H9 (cell line): ENCODE measurements around the gene STX5. TPM values are rescaled to one million over a fixed set of nuclear protein-coding genes. Genes with fewer than 3 reads are reported as not detected.

Experiments used
- DNase-seq: peaks from one replicate; pipeline ENCODE4 v3.0.0-alpha.2; 2017
- H2AFZ ChIP-seq: one replicate; pipeline ENCODE4 v1.6.1; 2013; ENCODE audit warnings: mild to moderate bottlenecking, low read length, control low read depth, moderate library complexity
- H2AK5ac ChIP-seq: 2 replicates; pipeline ENCODE4 v1.6.1; 2013; ENCODE audit warnings: low read length, control low read depth, mixed read lengths; ENCODE audit not compliant: insufficient read length
- H2BK120ac ChIP-seq: one replicate; pipeline ENCODE4 v1.6.1; 2013; ENCODE audit warnings: low read depth, mild to moderate bottlenecking, low read length, control low read depth, inconsistent platforms; ENCODE audit not compliant: poor library complexity, severe bottlenecking
- H2BK12ac ChIP-seq: 2 replicates; pipeline ENCODE4 v1.6.1; 2013; ENCODE audit warnings: low read length, control low read depth, mixed read lengths, low read depth; ENCODE audit not compliant: insufficient read length
- H2BK15ac ChIP-seq: 2 replicates; pipeline ENCODE4 v1.6.1; 2013; ENCODE audit warnings: low read depth, low read length, control low read depth
- H2BK20ac ChIP-seq: one replicate; pipeline ENCODE4 v1.6.1; 2013; ENCODE audit warnings: low read depth, mild to moderate bottlenecking, low read length, control low read depth, inconsistent platforms; ENCODE audit not compliant: poor library complexity, severe bottlenecking
- H2BK5ac ChIP-seq: 2 replicates; pipeline ENCODE4 v1.6.1; 2013; ENCODE audit warnings: low read length, control low read depth, mixed read lengths; ENCODE audit not compliant: insufficient read length
- H3K14ac ChIP-seq: 2 replicates; pipeline ENCODE4 v1.6.1; 2013; ENCODE audit warnings: low read length, control low read depth; ENCODE audit not compliant: insufficient read depth
- H3K18ac ChIP-seq: 2 replicates; pipeline ENCODE4 v1.6.1; 2013; ENCODE audit warnings: low read depth, mild to moderate bottlenecking, mixed read lengths, low read length, control low read depth; ENCODE audit not compliant: insufficient read length
- H3K23ac ChIP-seq: 2 replicates; pipeline ENCODE4 v1.6.1; 2013; ENCODE audit warnings: low read length, control low read depth, mixed read lengths, low read depth; ENCODE audit not compliant: insufficient read length
- H3K23me2 ChIP-seq: 2 replicates; pipeline ENCODE4 v1.6.1; 2013; ENCODE audit warnings: low read depth, mild to moderate bottlenecking, mixed read lengths, low read length, control low read depth; ENCODE audit not compliant: insufficient read length, poor library complexity, severe bottlenecking
- H3K27ac ChIP-seq: 2 replicates; pipeline ENCODE4 v1.5.1; 2013; ENCODE audit warnings: low read length, control low read depth, mixed read lengths, low read depth; ENCODE audit not compliant: insufficient read length
- H3K27me3 ChIP-seq: 2 replicates; pipeline ENCODE4 v1.6.1; 2013; ENCODE audit warnings: low read length, control low read depth, inconsistent platforms; ENCODE audit not compliant: insufficient read depth
- H3K4ac ChIP-seq: 2 replicates; pipeline ENCODE4 v1.6.1; 2013; ENCODE audit warnings: low read depth, mild to moderate bottlenecking, control low read depth, inconsistent platforms, low read length, moderate library complexity
- H3K4me1 ChIP-seq: 2 replicates; pipeline ENCODE4 v1.6.1; 2013; ENCODE audit warnings: low read length, control low read depth, inconsistent platforms; ENCODE audit not compliant: insufficient read depth
- H3K4me2 ChIP-seq: 2 replicates; pipeline ENCODE4 v1.6.1; 2013; ENCODE audit warnings: low read length, control low read depth, mixed read lengths; ENCODE audit not compliant: insufficient read length, insufficient read depth
- H3K56ac ChIP-seq: 2 replicates; pipeline ENCODE4 v1.6.1; 2013; ENCODE audit warnings: low read depth, mild to moderate bottlenecking, mixed read lengths, low read length, control low read depth; ENCODE audit not compliant: insufficient read length
- H3K79me1 ChIP-seq: 2 replicates; pipeline ENCODE4 v1.6.1; 2013; ENCODE audit warnings: low read depth, mild to moderate bottlenecking, moderate library complexity, low read length, control low read depth, inconsistent platforms; ENCODE audit not compliant: insufficient read depth, poor library complexity, severe bottlenecking
- H3K79me2 ChIP-seq: 2 replicates; pipeline ENCODE4 v1.6.1; 2013; ENCODE audit warnings: low read length, control low read depth, inconsistent platforms; ENCODE audit not compliant: insufficient read depth
- H3K9ac ChIP-seq: 2 replicates; pipeline ENCODE4 v1.6.1; 2013; ENCODE audit warnings: low read length, control low read depth, mixed read lengths; ENCODE audit not compliant: insufficient read length; ENCODE audit errors: extremely low read depth
- H3K9me3 ChIP-seq: one replicate; pipeline ENCODE4 v1.6.1; 2013; ENCODE audit warnings: low read depth, low read length, inconsistent platforms; ENCODE audit not compliant: control insufficient read depth
- H3T11ph ChIP-seq: one replicate; pipeline ENCODE4 v1.6.1; 2013; ENCODE audit warnings: mild to moderate bottlenecking, low read length, control low read depth, inconsistent platforms
- H4K20me1 ChIP-seq: one replicate; pipeline ENCODE4 v1.6.1; 2013; ENCODE audit not compliant: control insufficient read depth, insufficient read length, insufficient read depth
- H4K5ac ChIP-seq: 2 replicates; pipeline ENCODE4 v1.6.1; 2013; ENCODE audit warnings: low read depth, mild to moderate bottlenecking, mixed read lengths, low read length, control low read depth; ENCODE audit not compliant: insufficient read length
- H4K8ac ChIP-seq: replicated peaks from 2 replicates; pipeline ENCODE4 v1.6.1; 2013; ENCODE audit warnings: low read length, control low read depth, mixed read lengths, low read depth; ENCODE audit not compliant: insufficient read length
- H4K91ac ChIP-seq: 2 replicates; pipeline ENCODE4 v1.6.1; 2013; ENCODE audit warnings: low read depth, mild to moderate bottlenecking, moderate library complexity, mixed read lengths, low read length, control low read depth; ENCODE audit not compliant: insufficient read length
- H3K27ac Mint-ChIP-seq, 3 experiments: 2 replicates in 2 of 3; 3 replicates in 1 of 3; pipeline ENCODE4 v1.8.0; 2020 to 2021; ENCODE audit warnings: mixed read lengths in 3 of 3, mild to moderate bottlenecking in 1 of 3, moderate library complexity in 1 of 3
- H3K27me3 Mint-ChIP-seq: 2 replicates; pipeline ENCODE4 v1.8.0; 2021; ENCODE audit warnings: low read depth, mild to moderate bottlenecking, moderate library complexity, mixed read lengths
- H3K36me3 Mint-ChIP-seq, 3 experiments: 2 replicates in 2 of 3; 3 replicates in 1 of 3; pipeline ENCODE4 v1.8.0; 2020 to 2021; ENCODE audit warnings: low read depth in 3 of 3, mixed read lengths in 3 of 3; ENCODE audit not compliant: insufficient read depth in 1 of 3
- H3K4me1 Mint-ChIP-seq, 2 experiments: 2 replicates each; pipeline ENCODE4 v1.8.0; 2020; ENCODE audit warnings: mixed read lengths in 2 of 2
- H3K4me3 Mint-ChIP-seq, 2 experiments: 2 replicates in 1 of 2; 3 replicates in 1 of 2; pipeline ENCODE4 v1.8.0; 2020 to 2021; ENCODE audit warnings: mild to moderate bottlenecking in 2 of 2, mixed read lengths in 2 of 2, moderate library complexity in 1 of 2
- H3K9me3 Mint-ChIP-seq, 2 experiments: 2 replicates in 1 of 2; 3 replicates in 1 of 2; pipeline ENCODE4 v1.8.0; 2020; ENCODE audit warnings: mild to moderate bottlenecking in 2 of 2, mixed read lengths in 2 of 2, moderate library complexity in 1 of 2
- CTCF ChIP-seq: fragments of 200-600 bp; sonication (generic); conservative IDR thresholded peaks from 3 replicates; pipeline ENCODE4 v1.8.0; 2021; ENCODE audit warnings: antibody characterized with exemption, mild to moderate bottlenecking
- WGBS: extraction: QIAGEN DNeasy Blood & Tissue Kit; methylation state at CpG from one replicate; pipeline ENCODE4 v1.1.7; 2013; ENCODE audit warnings: missing lambda C conversion rate, low lambda C conversion rate, mixed read lengths; ENCODE audit not compliant: insufficient read length; ENCODE audit errors: extremely low coverage; 5-methylcytosine and 5-hydroxymethylcytosine counted together
- total RNA-seq: library from RNA; stranded (reverse); gene quantifications from 2 replicates; pipeline ENCODE4 v1.2.1, GENCODE V29; 2021

The STX5 gene
- total RNA-seq, 1 experiment from 2014 or later, result 33.5 TPM

DNA sequence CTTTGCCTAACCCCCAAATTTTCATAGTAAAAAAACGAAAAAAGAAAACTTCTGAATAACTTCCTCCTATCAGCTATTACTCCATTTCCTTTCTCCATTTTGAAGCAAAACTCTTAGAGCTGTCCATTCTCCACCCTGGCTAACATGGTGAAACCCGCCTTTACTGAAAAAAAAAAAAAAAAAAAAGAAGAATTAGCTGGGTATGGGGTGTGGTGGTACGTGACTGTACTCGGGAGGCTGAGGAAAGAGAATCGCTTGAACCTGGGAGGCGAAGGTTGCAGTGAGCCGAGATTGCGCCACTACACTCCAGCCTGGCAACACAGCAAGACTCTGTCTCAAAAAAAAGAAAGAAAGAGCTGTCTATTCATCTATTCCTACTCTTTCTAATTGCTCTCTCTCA lies 15.3 kb downstream of the STX5 start:
- Histone ChIP-seq H4K8ac (no peak overlapping the region), H3K14ac (no peak overlapping the region), H2BK15ac (no peak overlapping the region), H2BK120ac (no peak overlapping the region), H3K18ac (no peak overlapping the region), H3K4me2 (no peak overlapping the region), H2BK5ac (no peak overlapping the region), H4K5ac (no peak overlapping the region), H2BK20ac (no peak overlapping the region), H2AFZ (no peak overlapping the region), H2BK12ac (no peak overlapping the region), H3K79me2 (no peaks in the 10 kb centered on the region), H3K4ac (no peak overlapping the region), H3K9ac (no peak overlapping the region), H4K20me1 (no peaks in the 10 kb centered on the region), H3K79me1 (no peaks in the 10 kb centered on the region), H3K23ac (no peak overlapping the region), H3K23me2 (no peaks in the 10 kb centered on the region), H3T11ph (no peak overlapping the region), H3K4me1 (no peaks in the 10 kb centered on the region), H4K91ac (no peak overlapping the region), H3K27ac (no peak overlapping the region), H3K27me3 (no peaks in the 10 kb centered on the region), H2AK5ac (no peak overlapping the region), H3K9me3 (no peaks in the 10 kb centered on the region), H3K56ac (no peak overlapping the region)
- no peak for TF ChIP-seq CTCF
- Mint-ChIP-seq H3K36me3 (peaks cover 5 to 33% (median 30%) of the 10 kb centered on the region in 3 experiments; a peak in 6 of 7 replicates), H3K27ac (no peak overlapping the region; a peak in 2 of 7 replicates), H3K4me3 (no peak overlapping the region), H3K27me3 (no peaks in the 10 kb centered on the region), H3K9me3 (no peaks in the 10 kb centered on the region), H3K4me1 (no peaks in the 10 kb centered on the region)
- DNase-seq, result no peak
- no CpG with 5 or more reads among the region's 8 CpGs for WGBS
